HepG2 (cell line): ENCODE data around the gene VEGFA. TPM values are rescaled to one million over a fixed set of nuclear protein-coding genes. Genes with fewer than 3 reads are reported as not detected.

Experiments used
- HDAC2 ChIP-seq: sonication (generic); formaldehyde crosslinking; IDR thresholded peaks from 2 replicates; pipeline ENCODE4 v1.4.0; 2020; ENCODE audit warnings: missing genetic modification reagents
- IRF1 ChIP-seq: sonication (generic); formaldehyde crosslinking; IDR thresholded peaks from 2 replicates; pipeline ENCODE4 v1.4.0; 2020; ENCODE audit warnings: low read depth, mild to moderate bottlenecking, missing genetic modification reagents
- IRX3 ChIP-seq: sonication (generic); formaldehyde crosslinking; IDR thresholded peaks from 2 replicates; pipeline ENCODE4 v1.8.1; 2023; ENCODE audit warnings: mild to moderate bottlenecking, low read depth, missing genetic modification reagents, borderline replicate concordance
- KLF9 ChIP-seq: IDR thresholded peaks from 2 replicates; pipeline ENCODE4 v1.6.1; 2016; ENCODE audit warnings: low read depth
- PAXIP1 ChIP-seq: sonication (generic); formaldehyde crosslinking; conservative IDR thresholded peaks from 2 replicates; pipeline ENCODE4 v1.4.0; 2020; ENCODE audit warnings: mild to moderate bottlenecking, missing genetic modification reagents, moderate library complexity
- RNF2 ChIP-seq: fragments of 450-650 bp; conservative IDR thresholded peaks from 2 replicates; pipeline ENCODE4 v1.6.1; 2016; ENCODE audit warnings: low read depth
- U2AF1 ChIP-seq: fragments of 200-400 bp; formaldehyde crosslinking; optimal IDR thresholded peaks from 2 replicates; pipeline ENCODE3; 2017; ENCODE audit warnings: mild to moderate bottlenecking, low read depth, low read length
- ZFP62 ChIP-seq: sonication (generic); formaldehyde crosslinking; IDR thresholded peaks from 2 replicates; pipeline ENCODE4 v1.4.0; 2020; ENCODE audit warnings: missing genetic modification reagents
- ZNF451 ChIP-seq: sonication (generic); formaldehyde crosslinking; IDR thresholded peaks from 2 replicates; pipeline ENCODE4 v1.5.0; 2020; ENCODE audit warnings: mild to moderate bottlenecking, missing genetic modification reagents
- ZNF788 ChIP-seq: sonication (generic); formaldehyde crosslinking; IDR thresholded peaks from 2 replicates; pipeline ENCODE4 v1.5.0; 2020; ENCODE audit warnings: mild to moderate bottlenecking, missing genetic modification reagents, borderline replicate concordance
- polyA plus RNA-seq, 8 experiments: library from polyadenylated mRNA; depleted of rRNA in 3 of 8; stranded (reverse) in 7 of 8; unstranded in 1 of 8; fragments of >200 nt; fragmentation: Illumina TruSeq in 4 of 8; extraction: Trizol in 4 of 8; gene quantifications; 2 replicates each; pipeline versions ENCODE4 v1.2.1 to v1.2.3, GENCODE V29; 2011 to 2016; ENCODE audit warnings: low read depth in 4 of 8, missing spikeins in 1 of 8, mixed read lengths in 1 of 8; ENCODE audit not compliant: insufficient read depth in 1 of 8
- total RNA-seq, 5 experiments: library from RNA; depleted of rRNA; stranded (reverse); fragments of >200 nt; fragmentation: Illumina TruSeq; extraction: Trizol; gene quantifications; 2 replicates each; pipeline ENCODE4 v1.2.3, GENCODE V29; 2016; ENCODE audit warnings: low read depth in 1 of 5
- TF ChIP-seq, protein P1 (sequence below): sonication (generic); formaldehyde crosslinking; IDR thresholded peaks from one replicate; pipeline ENCODE4 v1.5.1; 2020; ENCODE audit warnings: mild to moderate bottlenecking, missing genetic modification reagents; ENCODE audit errors: not compliant biosample characterization
- TF ChIP-seq, protein P2 (sequence below): fragments of 450-650 bp; IDR thresholded peaks from 2 replicates; pipeline ENCODE4 v1.6.1; 2017

VEGFA gene
- total and polyA plus RNA-seq, 2 of the 13 experiments (the other 11 are each of a cell fraction or from before 2014, with no cell fraction given): 68.1 to 629 TPM

- TF ChIP-seq, protein P1, sequence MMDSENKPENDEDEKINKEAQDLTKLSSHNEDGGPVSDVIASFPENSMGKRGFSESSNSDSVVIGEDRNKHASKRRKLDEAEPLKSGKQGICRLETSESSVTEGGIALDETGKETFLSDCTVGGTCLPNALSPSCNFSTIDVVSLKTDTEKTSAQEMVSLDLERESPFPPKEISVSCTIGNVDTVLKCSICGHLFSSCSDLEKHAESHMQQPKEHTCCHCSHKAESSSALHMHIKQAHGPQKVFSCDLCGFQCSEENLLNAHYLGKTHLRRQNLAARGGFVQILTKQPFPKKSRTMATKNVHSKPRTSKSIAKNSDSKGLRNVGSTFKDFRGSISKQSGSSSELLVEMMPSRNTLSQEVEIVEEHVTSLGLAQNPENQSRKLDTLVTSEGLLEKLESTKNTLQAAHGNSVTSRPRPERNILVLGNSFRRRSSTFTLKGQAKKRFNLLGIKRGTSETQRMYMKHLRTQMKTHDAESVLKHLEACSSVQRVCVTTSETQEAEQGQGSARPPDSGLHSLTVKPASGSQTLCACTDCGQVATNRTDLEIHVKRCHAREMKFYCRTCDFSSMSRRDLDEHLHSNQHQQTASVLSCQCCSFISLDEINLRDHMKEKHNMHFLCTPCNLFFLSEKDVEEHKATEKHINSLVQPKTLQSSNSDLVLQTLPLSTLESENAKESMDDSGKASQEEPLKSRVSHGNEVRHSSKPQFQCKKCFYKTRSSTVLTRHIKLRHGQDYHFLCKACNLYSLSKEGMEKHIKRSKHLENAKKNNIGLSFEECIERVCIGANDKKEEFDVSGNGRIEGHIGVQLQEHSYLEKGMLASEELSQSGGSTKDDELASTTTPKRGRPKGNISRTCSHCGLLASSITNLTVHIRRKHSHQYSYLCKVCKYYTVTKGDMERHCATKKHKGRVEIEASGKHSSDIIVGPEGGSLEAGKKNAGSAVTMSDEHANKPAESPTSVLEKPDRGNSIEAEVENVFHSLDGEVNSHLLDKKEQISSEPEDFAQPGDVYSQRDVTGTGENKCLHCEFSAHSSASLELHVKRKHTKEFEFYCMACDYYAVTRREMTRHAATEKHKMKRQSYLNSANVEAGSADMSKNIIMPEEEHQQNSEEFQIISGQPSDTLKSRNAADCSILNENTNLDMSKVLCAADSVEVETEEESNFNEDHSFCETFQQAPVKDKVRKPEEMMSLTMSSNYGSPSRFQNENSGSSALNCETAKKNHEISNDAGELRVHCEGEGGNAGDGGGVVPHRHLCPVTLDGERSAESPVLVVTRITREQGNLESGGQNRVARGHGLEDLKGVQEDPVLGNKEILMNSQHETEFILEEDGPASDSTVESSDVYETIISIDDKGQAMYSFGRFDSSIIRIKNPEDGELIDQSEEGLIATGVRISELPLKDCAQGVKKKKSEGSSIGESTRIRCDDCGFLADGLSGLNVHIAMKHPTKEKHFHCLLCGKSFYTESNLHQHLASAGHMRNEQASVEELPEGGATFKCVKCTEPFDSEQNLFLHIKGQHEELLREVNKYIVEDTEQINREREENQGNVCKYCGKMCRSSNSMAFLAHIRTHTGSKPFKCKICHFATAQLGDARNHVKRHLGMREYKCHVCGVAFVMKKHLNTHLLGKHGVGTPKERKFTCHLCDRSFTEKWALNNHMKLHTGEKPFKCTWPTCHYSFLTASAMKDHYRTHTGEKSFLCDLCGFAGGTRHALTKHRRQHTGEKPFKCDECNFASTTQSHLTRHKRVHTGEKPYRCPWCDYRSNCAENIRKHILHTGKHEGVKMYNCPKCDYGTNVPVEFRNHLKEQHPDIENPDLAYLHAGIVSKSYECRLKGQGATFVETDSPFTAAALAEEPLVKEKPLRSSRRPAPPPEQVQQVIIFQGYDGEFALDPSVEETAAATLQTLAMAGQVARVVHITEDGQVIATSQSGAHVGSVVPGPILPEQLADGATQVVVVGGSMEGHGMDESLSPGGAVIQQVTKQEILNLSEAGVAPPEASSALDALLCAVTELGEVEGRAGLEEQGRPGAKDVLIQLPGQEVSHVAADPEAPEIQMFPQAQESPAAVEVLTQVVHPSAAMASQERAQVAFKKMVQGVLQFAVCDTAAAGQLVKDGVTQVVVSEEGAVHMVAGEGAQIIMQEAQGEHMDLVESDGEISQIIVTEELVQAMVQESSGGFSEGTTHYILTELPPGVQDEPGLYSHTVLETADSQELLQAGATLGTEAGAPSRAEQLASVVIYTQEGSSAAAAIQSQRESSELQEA: no peak
- TF ChIP-seq KLF9 (CRISPR knock-in tag) (no peak), ZNF451 (CRISPR knock-in tag) (no peak), PAXIP1 (CRISPR knock-in tag) (peak; percentile 18; the same call in 1 of the 2 replicates), ZFP62 (CRISPR knock-in tag) (no peak), HDAC2 (CRISPR knock-in tag) (no peak), ZNF788 (CRISPR knock-in tag) (no peak), IRF1 (CRISPR knock-in tag) (no peak), RNF2 (no peak), IRX3 (no peak), U2AF1 (no peak)
- TF ChIP-seq, protein P2, sequence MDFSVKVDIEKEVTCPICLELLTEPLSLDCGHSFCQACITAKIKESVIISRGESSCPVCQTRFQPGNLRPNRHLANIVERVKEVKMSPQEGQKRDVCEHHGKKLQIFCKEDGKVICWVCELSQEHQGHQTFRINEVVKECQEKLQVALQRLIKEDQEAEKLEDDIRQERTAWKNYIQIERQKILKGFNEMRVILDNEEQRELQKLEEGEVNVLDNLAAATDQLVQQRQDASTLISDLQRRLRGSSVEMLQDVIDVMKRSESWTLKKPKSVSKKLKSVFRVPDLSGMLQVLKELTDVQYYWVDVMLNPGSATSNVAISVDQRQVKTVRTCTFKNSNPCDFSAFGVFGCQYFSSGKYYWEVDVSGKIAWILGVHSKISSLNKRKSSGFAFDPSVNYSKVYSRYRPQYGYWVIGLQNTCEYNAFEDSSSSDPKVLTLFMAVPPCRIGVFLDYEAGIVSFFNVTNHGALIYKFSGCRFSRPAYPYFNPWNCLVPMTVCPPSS: no peak
Measured at GRCh38 chr6:43762966-43763695, 6.9 kb upstream of the VEGFA start (continued).
